Measurements from ENCODE around the gene RUNX3.

RUNX3 gene

GRCh38 chr1:24963099-24963872 is 33.2 kb upstream of the RUNX3 start:
- DNase-seq (ENCODE audit: low spot score) = no peak

- no peak for DNase-seq (ENCODE audit: low spot score)
Observed at GRCh38 chr1:24961961-24962861, 32.1 kb upstream of the RUNX3 start.

- DNase-seq (ENCODE audit: low spot score) = no peak
Observed at GRCh38 chr1:24961334-24961733, 31.3 kb upstream of the RUNX3 start.

GRCh38 chr1:24960071-24960801 is 30.2 kb upstream of the RUNX3 start:
- DNase-seq (ENCODE audit: low spot score) = no peak

GRCh38 chr1:24959623-24959975 is 29.5 kb upstream of the RUNX3 start:
- no peak for DNase-seq (ENCODE audit: low spot score)

- no peak for DNase-seq (ENCODE audit: low spot score)
Observed at GRCh38 chr1:24958766-24959622, 28.9 kb upstream of the RUNX3 start.

GRCh38 chr1:24957808-24958752 is 28.0 kb upstream of the RUNX3 start:
- no peak for DNase-seq (ENCODE audit: low spot score)

GRCh38 chr1:24957016-24957807 is 27.1 kb upstream of the RUNX3 start:
- DNase-seq (ENCODE audit: low spot score) = no peak

- DNase-seq (ENCODE audit: low spot score) = no peak
Observed at GRCh38 chr1:24955779-24956365, 25.8 kb upstream of the RUNX3 start.

- no peak for DNase-seq (ENCODE audit: low spot score)
Observed at GRCh38 chr1:24955161-24955560, 25.1 kb upstream of the RUNX3 start.

- DNase-seq (ENCODE audit: low spot score) = no peak
Observed at GRCh38 chr1:24954631-24955030, 24.6 kb upstream of the RUNX3 start.

- no peak for DNase-seq (ENCODE audit: low spot score)
Observed at GRCh38 chr1:24954022-24954421, 23.9 kb upstream of the RUNX3 start.

- no peak for DNase-seq (ENCODE audit: low spot score)
Observed at GRCh38 chr1:24952413-24952841, 22.4 kb upstream of the RUNX3 start.

- no peak for DNase-seq (ENCODE audit: low spot score)
Observed at GRCh38 chr1:24951810-24952412, 21.8 kb upstream of the RUNX3 start.

- DNase-seq (ENCODE audit: low spot score) = no peak
Observed at GRCh38 chr1:24951337-24951736, 21.3 kb upstream of the RUNX3 start.

GRCh38 chr1:24949331-24949881 is 19.3 kb upstream of the RUNX3 start:
- peak; percentile 73 for DNase-seq (ENCODE audit: low spot score)

- DNase-seq (ENCODE audit: low spot score) = no peak
Observed at GRCh38 chr1:24948079-24948827, 18.2 kb upstream of the RUNX3 start.
